ENCODE measurements around the gene CNPPD1. TPM values are rescaled to one million over a fixed set of nuclear protein-coding genes. Genes with fewer than 3 reads are reported as not detected.
A peak's percentile ranks its signal among the peaks of the same experiment; 100 is the strongest.

Gene CNPPD1
- total RNA-seq, 1 experiment from 2014 or later: 62.9 TPM

- H3K4me3 Mint-ChIP-seq (ENCODE audit: unreplicated experiment): peak overlapping the region; percentile 78
- ChIA-PET CTCF (no interaction called here), POLR2A (no interaction called here)
- Histone ChIP-seq H3K4me3 (ENCODE audit: low read depth, low read length) (peak overlapping the region; percentile 73), H3K36me3 (ENCODE audit: control insufficient read depth, insufficient read depth, low read length) (peaks cover 1% of the 10 kb centered on the region; the same call in 1 of the 2 replicates), H3K9me3 (no peaks in the 10 kb centered on the region), H3K27me3 (replicated peaks; ENCODE audit: control insufficient read depth, insufficient read depth, low read length) (no peaks in the 10 kb centered on the region), H3K4me1 (peaks cover 11% of the 10 kb centered on the region; the same call in 1 of the 2 replicates)
- peak overlapping the region; percentile 84 for H3K27ac Mint-ChIP-seq (ENCODE audit: unreplicated experiment)
- no peak for TF ChIP-seq CTCF (IDR thresholded peaks at IDR 0.05; ENCODE audit: insufficient read depth in 1 of 2, low read depth in 1 of 2, low read length in 1 of 2, severe bottlenecking in 1 of 2, unreplicated experiment in 1 of 2)
- no peaks in the 10 kb centered on the region for H3K9me3 Mint-ChIP-seq (ENCODE audit: unreplicated experiment)
- H3K27me3 Mint-ChIP-seq (ENCODE audit: insufficient read depth, unreplicated experiment): no peaks in the 10 kb centered on the region
- peaks cover 14% of the 10 kb centered on the region for H3K4me1 Mint-ChIP-seq (ENCODE audit: low read depth, unreplicated experiment)
- no peak for DNase-seq
- intact Hi-C loops (cut with micrococcal nuclease; ENCODE audit: unreplicated experiment): loop anchor here (2.0 kb wide), 1 partner anchor 192 kb away; no protein-coding TSS in a partner anchor
- TSS peak; percentile 80 for BruUV-seq (replicated peaks)
- H3K36me3 Mint-ChIP-seq (ENCODE audit: insufficient read depth, unreplicated experiment): peaks cover 18% of the 10 kb centered on the region
These were observed 15.6 kb downstream of the CNPPD1 start for GRCh38 chr2:219161097-219161496.

GRCh38 chr2:219160186-219161017, 16.3 kb downstream of the CNPPD1 start, which contains the start of gene NHEJ1:
Gene NHEJ1 (minus strand): TSS chr2:219160815. CDS start chr2:219158362, 2,453 bp downstream.
- no TSS peak for BruUV-seq (replicated peaks)
- peak within 1 kb of the TSS; percentile 78 for H3K4me3 Mint-ChIP-seq (ENCODE audit: unreplicated experiment)
- no peaks in the 10 kb centered on the region for H3K27me3 Mint-ChIP-seq (ENCODE audit: insufficient read depth, unreplicated experiment)
- CTCF ChIA-PET: interaction anchor here (0.6 to 2.3 kb wide), 5 partner anchors 87 to 370 kb away, joined by 3 to 10 read pairs (median 4); partner anchors contain the start of gene DNPEP
- H3K9me3 Mint-ChIP-seq (ENCODE audit: unreplicated experiment): no peaks in the 10 kb centered on the region
- no peaks in the 10 kb centered on the region for H3K27me3 ChIP-seq (replicated peaks; ENCODE audit: control insufficient read depth, insufficient read depth, low read length)
- H3K36me3 Mint-ChIP-seq (ENCODE audit: insufficient read depth, unreplicated experiment): peaks cover 18% of the 10 kb centered on the region
- H3K9me3 ChIP-seq: no peaks in the 10 kb centered on the region
- peaks cover 1% of the 10 kb centered on the region; the same call in 1 of the 2 replicates for H3K36me3 ChIP-seq (ENCODE audit: control insufficient read depth, insufficient read depth, low read length)
- peak within 1 kb of the TSS; percentile 73 for H3K4me3 ChIP-seq (ENCODE audit: low read depth, low read length)
- DNase-seq: peak; percentile 97 to 98
- H3K4me1 ChIP-seq: peaks cover 11% of the 10 kb centered on the region; the same call in 1 of the 2 replicates
- peak within 1 kb of the TSS; percentile 84 for H3K27ac Mint-ChIP-seq (ENCODE audit: unreplicated experiment)
- peaks cover 14% of the 10 kb centered on the region for H3K4me1 Mint-ChIP-seq (ENCODE audit: low read depth, unreplicated experiment)
- TF ChIP-seq CTCF (IDR thresholded peaks at IDR 0.05; ENCODE audit: insufficient read depth in 1 of 2, low read depth in 1 of 2, low read length in 1 of 2, severe bottlenecking in 1 of 2, unreplicated experiment in 1 of 2): peak; percentile 98
- intact Hi-C loops (cut with micrococcal nuclease; ENCODE audit: unreplicated experiment): loop anchor here (1.0 to 2.0 kb wide), 10 partner anchors 10 to 192 kb away; partner anchors contain the start of genes ABCB6, ANKZF1, ATG9A and CNPPD1
- POLR2A ChIA-PET: interaction anchor here (0.6 kb wide), 1 partner anchor 158 kb away, joined by 3 read pairs; no protein-coding TSS in a partner anchor

GRCh38 chr2:219159771-219160185, 16.9 kb downstream of the CNPPD1 start:
- peaks cover 11% of the 10 kb centered on the region; the same call in 1 of the 2 replicates for H3K4me1 ChIP-seq
- peaks cover 1% of the 10 kb centered on the region; the same call in 1 of the 2 replicates for H3K36me3 ChIP-seq (ENCODE audit: control insufficient read depth, insufficient read depth, low read length)
- BruUV-seq (replicated peaks): TSS peak; percentile 27
- H3K9me3 ChIP-seq: no peaks in the 10 kb centered on the region
- POLR2A ChIA-PET: interaction anchor here (0.6 kb wide), 1 partner anchor 157 kb away, joined by 3 read pairs; no protein-coding TSS in a partner anchor
- Mint-ChIP-seq H3K4me1 (ENCODE audit: low read depth, unreplicated experiment) (peaks cover 14% of the 10 kb centered on the region), H3K4me3 (ENCODE audit: unreplicated experiment) (peak overlapping the region; percentile 78), H3K27ac (ENCODE audit: unreplicated experiment) (peak overlapping the region; percentile 84), H3K9me3 (ENCODE audit: unreplicated experiment) (no peaks in the 10 kb centered on the region), H3K36me3 (ENCODE audit: insufficient read depth, unreplicated experiment) (peaks cover 18% of the 10 kb centered on the region), H3K27me3 (ENCODE audit: insufficient read depth, unreplicated experiment) (no peaks in the 10 kb centered on the region)
- DNase-seq: no peak
- CTCF ChIA-PET: interaction anchor here (0.7 to 2.3 kb wide), 5 partner anchors 87 to 370 kb away, joined by 3 to 10 read pairs (median 4); no protein-coding TSS in a partner anchor
- intact Hi-C loops (cut with micrococcal nuclease; ENCODE audit: unreplicated experiment): loop anchor here (1.0 to 2.0 kb wide), 10 partner anchors 11 to 193 kb away; partner anchors contain the start of genes ABCB6, ANKZF1, ATG9A and CNPPD1
- H3K4me3 ChIP-seq (ENCODE audit: low read depth, low read length): peak overlapping the region; percentile 73
- TF ChIP-seq CTCF (IDR thresholded peaks at IDR 0.05; ENCODE audit: insufficient read depth in 1 of 2, low read depth in 1 of 2, low read length in 1 of 2, severe bottlenecking in 1 of 2, unreplicated experiment in 1 of 2): no peak
- no peaks in the 10 kb centered on the region for H3K27me3 ChIP-seq (replicated peaks; ENCODE audit: control insufficient read depth, insufficient read depth, low read length)
